Stimulated activated CD4-positive, alpha-beta T cell treated with anti-CD3 and anti-CD28 coated beads, Interleukin-12 subunit alpha, Interleukin-12 subunit beta, amount 100 ng/mL, for 48 hours (primary cell): ENCODE data around the gene WDR37.
"Not testable (repeated sequence)": the region's sequence is repeated elsewhere in the genome, so short reads cannot be mapped to it uniquely, and the experiment has no call there.

Experiments
- DNase-seq, 3 donors: peaks; one replicate each; pipeline ENCODE4 v3.0.0-alpha.2; 2020; ENCODE audit warnings: low read depth in 2 of 3, low spot score in 1 of 3

Gene WDR37

DNA sequence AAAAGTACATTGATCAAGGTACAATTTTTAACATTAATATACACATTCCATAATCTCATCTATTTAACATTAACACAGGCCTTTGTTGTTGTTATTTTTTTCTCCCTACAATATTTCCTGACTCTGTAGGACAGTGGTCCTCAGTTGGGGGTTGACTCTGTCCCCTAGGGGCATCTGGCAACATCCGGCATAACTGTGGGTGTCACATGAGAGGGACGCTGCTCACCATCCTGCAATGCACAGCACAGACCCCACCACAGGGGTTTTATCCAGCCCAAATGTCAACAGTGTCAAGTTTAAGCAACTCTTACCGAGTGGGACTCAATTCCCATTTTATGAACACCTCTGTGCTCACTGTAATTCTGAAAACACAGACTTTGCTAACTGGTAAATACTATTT lies 16.1 kb upstream of the WDR37 start:
- no peak for DNase-seq

GRCh38 chr10:1041514-1041913 lies 14.7 kb upstream of the WDR37 start:
- no peak for DNase-seq

DNA sequence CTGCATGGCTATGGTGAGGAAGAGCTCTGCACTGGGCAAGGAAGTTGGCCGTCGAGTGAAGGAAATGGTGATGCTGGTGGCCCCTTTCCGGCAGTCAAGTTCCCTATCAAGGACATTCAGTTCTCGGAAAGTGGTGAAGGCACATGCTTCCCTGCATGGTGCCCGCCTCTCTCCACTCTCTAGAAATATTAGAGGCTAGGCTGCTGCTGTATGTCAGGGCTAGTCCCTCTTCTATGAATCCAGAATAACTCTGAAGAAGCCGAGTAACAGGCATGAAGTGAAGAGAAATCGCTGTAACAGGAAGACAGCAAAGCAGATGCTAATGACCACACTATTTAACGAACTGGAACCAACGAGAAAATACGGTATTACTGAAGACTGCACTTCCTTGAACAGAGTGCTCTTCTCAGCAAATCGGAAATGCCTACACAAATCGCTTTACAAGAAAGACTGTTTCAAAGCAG lies 12.6 kb upstream of the WDR37 start:
- DNase-seq: no peak

GRCh38 chr10:1044146-1044545 lies 12.0 kb upstream of the WDR37 start:
- DNase-seq: no peak

DNA sequence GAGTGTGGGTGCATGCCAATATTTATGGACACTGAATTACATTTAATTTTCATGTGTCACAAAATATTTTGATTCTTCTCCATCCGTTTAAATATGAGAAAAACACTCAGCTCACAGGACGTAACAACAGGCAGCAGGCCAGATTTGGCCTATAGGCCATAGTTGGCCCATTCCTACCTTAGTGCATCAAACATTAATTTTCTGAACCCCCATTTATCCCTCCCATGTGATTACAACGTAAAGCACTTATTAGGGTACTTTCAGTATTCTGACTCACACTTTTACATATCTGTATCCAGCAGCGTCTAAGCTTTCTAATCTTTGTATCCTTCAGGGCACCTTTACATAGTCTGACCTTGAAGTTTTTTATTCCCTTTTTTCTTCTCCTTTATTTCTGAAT lies 11.2 kb upstream of the WDR37 start:
- no peak for DNase-seq

GRCh38 chr10:1045415-1045814 lies 10.8 kb upstream of the WDR37 start:
- no peak for DNase-seq

GRCh38 chr10:1047937-1048336 lies 8.2 kb upstream of the WDR37 start:
- no peak for DNase-seq

- peak in 1 of 3 donors; percentile 38 for DNase-seq
These were observed 7.8 kb upstream of the WDR37 start for GRCh38 chr10:1048349-1048731.

- peak; percentile 89 to 95 (median 94) for DNase-seq
These were observed 7.3 kb upstream of the WDR37 start, which contains the start of gene IDI1 for GRCh38 chr10:1048732-1049424. Gene IDI1, minus strand, starts transcription at chr10:1049119. Its CDS starts 116 bp downstream, at chr10:1049003.

GRCh38 chr10:1049425-1049958 lies 6.7 kb upstream of the WDR37 start:
- DNase-seq: no peak

- DNase-seq: no peak
These were observed 6.0 kb upstream of the WDR37 start for GRCh38 chr10:1050145-1050544.

DNA sequence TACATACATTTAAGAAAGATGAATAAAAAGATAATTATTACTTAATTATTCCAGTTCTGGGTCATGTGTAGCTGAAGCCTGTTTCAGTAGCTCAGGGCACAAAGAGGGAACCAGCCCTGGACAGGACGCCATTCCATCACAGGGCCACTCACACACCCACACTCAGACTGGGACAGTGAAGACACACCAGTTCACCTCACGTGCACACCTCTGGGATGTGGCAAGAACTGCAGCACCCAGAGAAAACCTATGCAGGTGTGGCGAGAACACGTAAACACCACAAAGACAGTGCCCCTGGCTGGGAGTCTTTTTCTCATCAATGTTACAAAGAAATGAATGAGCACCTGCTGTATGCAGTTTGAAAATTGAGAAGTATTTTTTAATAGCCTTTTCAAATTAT lies 5.6 kb upstream of the WDR37 start:
- no peak for DNase-seq

DNA sequence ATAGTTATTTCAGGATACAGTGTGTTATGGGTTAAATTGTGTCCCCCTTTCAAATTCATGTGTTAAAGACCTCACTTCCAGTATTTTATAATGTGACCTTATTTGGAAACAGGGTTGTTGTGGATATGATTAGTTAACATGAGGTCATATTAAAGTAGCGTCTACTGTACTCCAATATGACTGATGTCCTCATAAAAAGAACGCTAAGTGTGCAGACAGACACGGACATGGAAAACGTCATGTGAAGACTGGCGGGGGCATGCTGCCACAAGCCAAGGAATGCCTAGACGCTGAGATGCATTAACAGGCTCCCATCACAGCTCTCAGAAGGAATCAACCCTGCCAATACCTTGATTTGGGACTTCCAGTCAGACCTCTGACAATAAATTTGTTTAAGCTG lies 1.5 kb upstream of the WDR37 start:
- no peak for DNase-seq

DNA sequence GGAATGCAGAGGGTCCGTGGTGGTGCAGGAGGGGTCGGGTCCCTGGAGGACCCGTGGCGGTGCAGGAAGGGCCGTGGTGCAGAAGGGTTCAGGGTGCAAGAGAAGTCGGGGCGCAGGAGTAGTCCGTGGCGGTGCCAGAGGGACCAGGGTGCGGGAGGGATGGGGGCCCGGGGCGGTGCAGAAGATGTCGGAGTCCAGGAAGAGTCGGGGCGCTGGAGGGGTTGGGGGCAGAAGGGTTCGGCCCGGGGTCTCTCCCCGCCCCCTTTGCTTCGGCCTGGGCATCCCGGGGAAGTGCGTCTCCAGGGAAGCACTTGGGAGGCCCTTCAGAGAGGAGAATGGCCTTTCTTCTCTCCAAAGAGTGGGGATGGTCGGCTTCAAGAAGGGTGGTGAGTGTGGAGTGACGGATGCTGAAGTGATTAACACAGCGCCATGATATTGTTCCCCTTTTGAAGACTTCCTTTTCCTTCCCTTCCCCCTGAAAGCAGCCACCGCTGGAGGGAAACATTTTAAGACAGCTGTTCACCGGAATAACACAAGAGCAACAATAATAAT lies 997 bp downstream of the WDR37 start:
- no peak for DNase-seq

DNA sequence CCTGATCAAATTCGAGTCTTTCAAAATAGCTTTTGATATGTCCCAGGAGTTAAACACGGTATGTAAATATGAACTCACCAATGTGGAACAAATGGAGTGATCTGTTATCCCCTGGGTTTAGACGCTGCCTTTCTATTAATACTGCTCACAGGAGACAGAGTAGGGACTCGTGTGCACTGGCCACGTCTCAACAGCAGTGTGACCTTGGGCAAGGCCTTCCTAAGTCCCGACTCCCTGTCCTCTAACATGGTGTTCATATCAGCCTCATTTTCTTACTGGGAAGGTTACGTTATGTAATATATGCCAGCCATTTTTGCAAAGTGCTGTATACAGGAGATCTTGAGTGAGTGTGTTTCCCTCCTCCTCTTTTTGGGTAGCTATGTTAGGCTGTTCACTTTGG lies 1.8 kb downstream of the WDR37 start:
- DNase-seq: no peak

- no peak for DNase-seq
These were observed 3.7 kb downstream of the WDR37 start for GRCh38 chr10:1059902-1060301.

DNA sequence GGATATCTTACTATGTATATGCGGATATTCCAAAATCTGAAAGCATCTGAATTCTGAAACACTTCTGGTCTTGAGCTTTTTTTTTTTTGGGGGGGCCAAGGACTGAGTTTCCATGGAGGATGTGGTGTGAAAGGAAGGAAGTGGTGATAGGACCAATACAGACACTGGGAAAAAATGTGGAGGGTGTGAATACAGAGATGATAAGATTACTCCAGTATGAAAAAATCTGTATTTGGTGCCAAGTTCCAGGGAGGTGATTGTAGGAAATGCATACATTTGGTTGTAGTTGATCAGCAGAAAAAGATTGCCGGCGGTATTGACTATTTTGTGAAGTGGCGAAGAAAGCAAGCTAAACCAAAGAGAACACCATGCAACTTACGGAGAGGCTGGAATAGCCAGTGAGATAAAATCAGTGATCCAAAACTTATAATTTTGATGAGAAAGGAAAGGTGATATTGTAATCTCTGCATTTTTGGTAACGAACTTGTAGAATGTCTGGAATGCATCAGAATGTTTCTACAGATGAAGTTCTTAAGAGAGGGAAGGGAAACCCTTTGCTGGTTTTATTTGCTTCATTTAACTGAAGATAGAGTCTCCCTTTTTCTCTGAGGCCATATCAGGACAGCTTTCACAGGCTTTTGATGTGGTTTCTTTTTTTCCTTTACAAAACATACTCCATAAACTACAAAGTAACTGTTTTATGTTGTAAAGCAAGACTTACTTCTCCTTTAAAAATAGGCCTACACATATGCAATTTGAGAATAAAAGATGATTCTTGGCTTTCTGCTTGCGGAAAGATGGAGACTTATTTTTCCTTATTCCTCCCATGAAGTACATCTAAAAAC lies 6.0 kb downstream of the WDR37 start:
- DNase-seq: no peak

DNA sequence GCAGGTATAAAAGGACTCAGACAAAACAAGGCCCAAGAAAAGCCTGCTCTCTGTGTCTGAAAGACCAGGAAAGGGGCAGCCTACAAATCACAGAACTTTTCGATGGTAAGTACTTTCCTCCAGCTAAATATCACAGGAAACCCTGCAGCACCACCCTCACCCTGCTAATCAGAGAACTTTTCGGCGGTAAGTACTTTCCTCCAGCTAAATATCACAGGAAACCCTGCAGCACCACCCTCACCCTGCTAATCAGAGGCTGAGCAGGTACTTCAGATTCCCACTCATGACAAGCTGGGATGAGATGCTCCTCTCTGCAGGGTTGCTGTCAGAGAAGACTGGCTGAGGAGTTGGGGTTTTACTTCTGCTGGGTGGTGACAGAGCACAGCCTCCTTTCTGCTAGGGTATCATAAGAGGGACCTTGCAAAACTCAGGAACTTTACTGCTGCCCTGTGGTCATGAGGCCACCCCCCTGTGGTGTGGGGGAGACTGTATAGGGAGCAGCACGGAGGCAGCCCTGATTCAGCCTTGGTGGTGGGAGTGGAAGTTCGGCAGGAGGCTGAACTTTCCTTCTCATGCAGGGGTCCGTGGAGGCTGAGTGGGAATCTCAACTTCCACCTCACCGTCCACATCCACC lies 7.2 kb downstream of the WDR37 start:
- DNase-seq: no peak

GRCh38 chr10:1064964-1065247 lies 8.7 kb downstream of the WDR37 start:
- DNase-seq: no peak

- not testable (repeated sequence) for DNase-seq
These were observed 10.5 kb downstream of the WDR37 start for GRCh38 chr10:1066734-1067133.
